Sigmoid colon (tissue), 7 donors: ENCODE results near the gene LRRFIP1. TPM values are rescaled to one million over a fixed set of nuclear protein-coding genes. Genes with fewer than 3 reads are reported as not detected.

Experiments
- DNase-seq: peaks from one replicate; pipeline ENCODE4 v3.0.0-alpha.2; 2019
- H3K27ac ChIP-seq, 4 donors: fragments of 200-600 bp; sonication (generic); one replicate each; pipeline ENCODE4 v1.5.1; 2016 to 2019; ENCODE audit warnings: mild to moderate bottlenecking in 1 of 4
- H3K27me3 ChIP-seq, 3 donors: fragments of 200-600 bp; sonication (generic); one replicate each; pipeline ENCODE4 v1.5.1; 2019; ENCODE audit warnings: mild to moderate bottlenecking in 1 of 3
- H3K36me3 ChIP-seq, 4 donors: fragments of 200-600 bp; sonication (generic); one replicate each; pipeline ENCODE4 v1.5.1; 2016 to 2019
- H3K4me1 ChIP-seq, 4 donors: fragments of 200-600 bp; sonication (generic); one replicate each; pipeline ENCODE4 v1.5.1; 2017 to 2019
- H3K4me3 ChIP-seq, 4 donors: fragments of 200-600 bp; sonication (generic); one replicate each; pipeline ENCODE4 v1.5.1; 2017 to 2019; ENCODE audit warnings: mild to moderate bottlenecking in 2 of 4, moderate library complexity in 1 of 4
- H3K9me3 ChIP-seq, 4 donors: fragments of 200-600 bp in 3 of 4; sonication (generic) in 3 of 4; one replicate each; pipeline versions ENCODE4 v1.5.1 to v1.6.1; 2013 to 2019
- CTCF ChIP-seq, 4 experiments: fragments of 450-650 bp in 3 of 4; fragments of 200-600 bp in 1 of 4; IDR thresholded peaks; one replicate each; pipeline ENCODE4 v1.5.1; 2016 to 2019; ENCODE audit warnings: antibody characterized with exemption in 4 of 4, mild to moderate bottlenecking in 3 of 4, moderate library complexity in 2 of 4
- EP300 ChIP-seq, 4 donors: sonication (generic); formaldehyde crosslinking; IDR thresholded peaks; one replicate each; pipeline ENCODE4 v1.6.1; 2017; ENCODE audit warnings: antibody characterized with exemption in 4 of 4
- POLR2A ChIP-seq, 2 donors: fragments of 450-650 bp; IDR thresholded peaks; one replicate each; pipeline ENCODE4 v1.6.1; 2016; ENCODE audit warnings: antibody characterized with exemption in 2 of 2, mild to moderate bottlenecking in 2 of 2, moderate library complexity in 2 of 2
- POLR2AphosphoS5 ChIP-seq, 4 donors: sonication (generic); formaldehyde crosslinking; IDR thresholded peaks; one replicate each; pipeline ENCODE4 v1.6.1; 2017; ENCODE audit warnings: antibody characterized with exemption in 4 of 4
- WGBS, 2 donors: extraction: QIAGEN DNeasy Blood & Tissue Kit; methylation state at CpG; one replicate each; pipeline ENCODE4 v1.1.7; 2013; 5-methylcytosine and 5-hydroxymethylcytosine counted together
- intact Hi-C: fragments of 100-400 bp; cut with DNase I; formaldehyde crosslinking; loops from one replicate; pipeline ENCODE4 v1.15.1; 2023
- polyA plus RNA-seq, 3 donors: library from polyadenylated mRNA; stranded (reverse); fragments of 200-250 nt; gene quantifications; one replicate each; pipeline ENCODE4 v1.2.3, GENCODE V29; 2013
- total RNA-seq, 4 donors: library from RNA; depleted of rRNA; stranded (reverse); fragments of >200 nt; gene quantifications; one replicate each; pipeline ENCODE4 v1.1.0, GENCODE V29; 2016
- donor health status: healthy with polysubstance abuse.
- donor health status: Bipolar disorder and iron deficiency.
- donor health status: healthy.

The LRRFIP1 gene
- total and polyA plus RNA-seq, 7 donors, result 42.0 to 185 (median 112) TPM

- H3K27ac ChIP-seq, result peak overlapping the region; percentile 39 to 92 (median 77)
- no peak for DNase-seq
- H3K4me3 ChIP-seq, result no peak overlapping the region
- no peaks in the 10 kb centered on the region for H3K27me3 ChIP-seq
- no peaks in the 10 kb centered on the region for H3K36me3 ChIP-seq
- TF ChIP-seq EP300 (IDR thresholded peaks at IDR 0.05) (no peak), POLR2AphosphoS5 (IDR thresholded peaks at IDR 0.05) (no peak), CTCF (IDR thresholded peaks at IDR 0.05) (no peak), POLR2A (IDR thresholded peaks at IDR 0.05) (no peak)
- 75 to 86% methylated on average over 3 of the region's 3 CpGs for WGBS, 2 donors
- intact Hi-C loops, result loop anchor here (5.0 to 10.0 kb wide), 2 partner anchors 70 to 618 kb away; no protein-coding TSS in a partner anchor
- peaks cover 0 to 79% (median 78%) of the 10 kb centered on the region in 4 donors for H3K4me1 ChIP-seq
- no peaks in the 10 kb centered on the region for H3K9me3 ChIP-seq
Measured at GRCh38 chr2:237742614-237743013, 115.2 kb downstream of the LRRFIP1 start.

DNA sequence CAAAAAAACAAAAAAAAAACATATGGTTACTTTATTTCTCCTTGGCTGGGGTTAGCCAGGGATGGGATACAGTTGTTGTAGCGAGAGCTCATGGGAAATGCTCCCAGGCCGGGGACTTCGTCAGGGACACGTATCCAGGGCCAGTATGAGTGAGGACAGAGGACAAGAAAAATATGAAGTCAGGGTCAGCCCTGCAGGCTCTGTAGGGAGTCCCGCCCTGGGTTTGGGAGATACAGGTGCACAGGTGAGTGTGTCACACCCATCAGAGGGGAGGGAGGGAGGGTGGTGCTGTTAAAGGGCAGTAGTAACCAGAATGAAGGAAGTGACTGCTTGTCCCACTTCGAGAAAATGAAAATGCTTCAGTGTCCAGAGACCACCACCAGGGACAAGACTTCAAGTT lies 115.6 kb downstream of the LRRFIP1 start:
- H3K9me3 ChIP-seq, result no peaks in the 10 kb centered on the region
- TF ChIP-seq POLR2A (IDR thresholded peaks at IDR 0.05) (no peak), POLR2AphosphoS5 (IDR thresholded peaks at IDR 0.05) (no peak)
- H3K4me3 ChIP-seq, result no peak overlapping the region
- WGBS, 2 donors, result 39 to 74% methylated on average over 6 of the region's 6 CpGs
- intact Hi-C loops, result loop anchor here (5.0 to 10.0 kb wide), 2 partner anchors 71 to 618 kb away; no protein-coding TSS in a partner anchor
- no peak for DNase-seq
- no peaks in the 10 kb centered on the region for H3K27me3 ChIP-seq
- H3K27ac ChIP-seq, result peak overlapping the region; percentile 39 to 92 (median 77)
- peaks cover 0 to 75% (median 74%) of the 10 kb centered on the region in 4 donors for H3K4me1 ChIP-seq
- peaks cover 0 to 3% (median under 1%) of the 10 kb centered on the region in 4 donors for H3K36me3 ChIP-seq

GRCh38 chr2:237743561-237744269 lies 116.3 kb downstream of the LRRFIP1 start:
- TF ChIP-seq EP300 (IDR thresholded peaks at IDR 0.05), result no peak
- TF ChIP-seq CTCF (IDR thresholded peaks at IDR 0.05), result peak in 1 of 4 experiments; percentile 14
- Histone ChIP-seq H3K36me3 (peaks cover 0 to 10% (median 4%) of the 10 kb centered on the region in 4 donors), H3K9me3 (no peaks in the 10 kb centered on the region), H3K4me3 (no peak overlapping the region), H3K27ac (peak overlapping the region; percentile 52 to 92 (median 77)), H3K27me3 (no peaks in the 10 kb centered on the region), H3K4me1 (peaks cover 0 to 68% (median 67%) of the 10 kb centered on the region in 4 donors)
- intact Hi-C loops, result loop anchor here (2.0 to 10.0 kb wide), 4 partner anchors 71 to 619 kb away; partner anchors contain the start of gene LRRFIP1
- no peak for DNase-seq
- WGBS, 2 donors, result 40 to 66% methylated on average over 12 of the region's 12 CpGs

- H3K9me3 ChIP-seq, result no peaks in the 10 kb centered on the region
- peak overlapping the region; percentile 52 to 92 (median 77) for H3K27ac ChIP-seq
- H3K27me3 ChIP-seq, result no peaks in the 10 kb centered on the region
- H3K36me3 ChIP-seq, result peaks cover 0 to 16% (median 10%) of the 10 kb centered on the region in 4 donors
- WGBS, 2 donors, result 83 to 87% methylated on average over 6 of the region's 6 CpGs
- no peak for DNase-seq
- peaks cover 0 to 63% (median 62%) of the 10 kb centered on the region in 4 donors for H3K4me1 ChIP-seq
- H3K4me3 ChIP-seq, result no peak overlapping the region
- intact Hi-C loops, result loop anchor here (2.0 to 10.0 kb wide), 4 partner anchors 72 to 619 kb away; partner anchors contain the start of gene LRRFIP1
- TF ChIP-seq POLR2A (IDR thresholded peaks at IDR 0.05) (no peak), POLR2AphosphoS5 (IDR thresholded peaks at IDR 0.05) (no peak), CTCF (IDR thresholded peaks at IDR 0.05) (no peak), EP300 (IDR thresholded peaks at IDR 0.05) (no peak)
Measured at GRCh38 chr2:237744270-237744612, 116.9 kb downstream of the LRRFIP1 start.

DNA sequence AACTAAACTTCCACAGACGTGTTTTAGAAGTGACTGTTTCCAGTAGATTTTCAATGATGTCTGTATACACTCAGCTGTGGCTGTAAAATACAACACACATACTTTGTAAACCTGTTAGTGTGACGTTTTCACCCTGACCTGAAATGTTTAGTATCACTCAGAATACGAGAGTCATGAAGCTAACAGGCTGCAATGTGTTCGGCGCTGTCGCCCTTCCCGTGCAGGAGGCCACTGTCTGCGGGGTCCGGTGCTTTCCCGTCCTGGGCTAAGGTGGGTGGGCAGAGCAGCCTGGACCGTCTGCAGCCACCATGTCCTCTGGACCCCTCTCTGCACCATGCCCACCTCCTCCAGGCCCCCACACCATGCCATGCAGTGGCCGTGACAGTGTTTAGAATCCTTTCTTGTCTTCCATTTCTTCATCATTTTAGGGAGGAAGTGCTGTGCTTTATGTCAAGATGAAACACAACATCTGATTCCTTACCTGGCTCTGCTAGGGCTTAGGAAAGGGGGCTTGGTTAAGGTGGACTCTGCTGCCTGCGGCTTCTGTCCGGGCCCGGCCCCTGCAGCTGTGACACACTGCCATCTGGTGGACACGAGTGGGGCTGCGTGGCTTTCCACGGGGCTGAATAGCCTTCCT lies 117.3 kb downstream of the LRRFIP1 start:
- intact Hi-C loops, result loop anchor here (1.0 to 10.0 kb wide), 6 partner anchors 72 to 620 kb away; partner anchors contain the start of gene LRRFIP1
- Histone ChIP-seq H3K27ac (peak overlapping the region; percentile 52 to 92 (median 77)), H3K27me3 (no peaks in the 10 kb centered on the region), H3K4me1 (peaks cover 0 to 59% (median 57%) of the 10 kb centered on the region in 4 donors), H3K9me3 (no peaks in the 10 kb centered on the region), H3K36me3 (peaks cover 0 to 20% (median 14%) of the 10 kb centered on the region in 4 donors), H3K4me3 (no peak overlapping the region)
- TF ChIP-seq POLR2A (IDR thresholded peaks at IDR 0.05) (no peak), POLR2AphosphoS5 (IDR thresholded peaks at IDR 0.05) (peak in 2 of 4 donors; percentile 24 to 41), CTCF (IDR thresholded peaks at IDR 0.05) (peak; percentile 94 to 98 (median 96))
- DNase-seq, result peak; percentile 88
- 54 to 55% methylated on average over 18 of the region's 18 CpGs for WGBS, 2 donors
